Activated B cell treated with CpG ODN at 0.5 μM for 24 hours (primary cell): ENCODE measurements around the gene PCDH9. TPM values are rescaled to one million over a fixed set of nuclear protein-coding genes. Genes with fewer than 3 reads are reported as not detected.

Source experiments
- ATAC-seq: fragments of 200-7000 bp; cut with Tn5 transposase; one replicate; pipeline ENCODE4 v1.10.0; 2021; ENCODE audit warnings: low read depth, mild to moderate bottlenecking, moderate library complexity
- CTCF ChIA-PET: fragments of 350-600 bp; sonication (Branson Sonifier 250); formaldehyde crosslinking; loops from one replicate; lab custom pipeline; 2021; ENCODE audit warnings: antibody characterized with exemption; lab: Charles Lee
- POLR2A ChIA-PET: fragments of 350-600 bp; sonication (Branson Sonifier 250); formaldehyde crosslinking; loops from one replicate; lab custom pipeline; 2021; ENCODE audit warnings: antibody characterized with exemption; lab: Charles Lee
- DNase-seq: peaks from one replicate; pipeline ENCODE4 v3.0.0; 2022
- H3K27ac Mint-ChIP-seq: one replicate; pipeline ENCODE4 v1.8.0; 2020; ENCODE audit warnings: mixed read lengths
- H3K27me3 Mint-ChIP-seq: one replicate; pipeline ENCODE4 v1.8.0; 2021; ENCODE audit warnings: mixed read lengths
- H3K36me3 Mint-ChIP-seq: one replicate; pipeline ENCODE4 v1.8.0; 2021; ENCODE audit warnings: low read depth, mixed read lengths
- H3K4me1 Mint-ChIP-seq: one replicate; pipeline ENCODE4 v1.8.0; 2021; ENCODE audit warnings: mixed read lengths
- H3K4me3 Mint-ChIP-seq: one replicate; pipeline ENCODE4 v1.8.0; 2020; ENCODE audit warnings: mild to moderate bottlenecking, mixed read lengths
- H3K9me3 Mint-ChIP-seq: one replicate; pipeline ENCODE4 v1.8.0; 2020; ENCODE audit warnings: mixed read lengths
- intact Hi-C: fragments of 100-400 bp; cut with micrococcal nuclease; formaldehyde crosslinking; loops from one replicate; pipeline ENCODE4 v1.15.1; 2024
- total RNA-seq: library from RNA; stranded (reverse); gene quantifications from 2 replicates; pipeline ENCODE4 v1.2.3, GENCODE V29; 2022
- TF ChIP-seq, protein P1 (sequence below): fragments of 200-600 bp; IDR thresholded peaks from one replicate; pipeline ENCODE4 v1.8.0; 2022; ENCODE audit warnings: antibody characterized with exemption, mild to moderate bottlenecking

Gene PCDH9
- total RNA-seq, 1 donor from 2014 or later: 6.4 TPM

DNA sequence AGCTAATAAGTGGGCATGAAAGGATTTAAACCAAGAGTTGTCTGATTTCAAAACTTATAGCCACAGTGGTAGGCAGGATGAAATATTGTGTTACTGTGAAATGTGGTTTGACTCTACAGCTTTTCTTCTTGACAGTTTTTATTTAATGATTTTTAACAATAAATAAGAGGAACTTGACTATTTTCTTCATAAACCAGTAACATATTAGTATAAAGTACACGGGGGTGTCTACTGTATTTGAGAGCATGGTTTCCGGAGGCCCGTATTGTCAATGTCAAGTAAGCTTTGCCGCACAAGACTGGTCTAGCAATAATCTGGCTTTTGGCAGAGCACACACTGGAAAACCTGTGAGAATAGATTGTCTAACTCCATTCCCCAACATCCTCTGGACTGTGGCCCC, 894.5 kb downstream of the PCDH9 start:
- H3K36me3 Mint-ChIP-seq: no peaks in the 10 kb centered on the region
- DNase-seq (no peak), ATAC-seq (no peak)
- H3K27ac Mint-ChIP-seq: no peak overlapping the region
- CTCF ChIA-PET: no interaction called here
- TF ChIP-seq, protein P1, sequence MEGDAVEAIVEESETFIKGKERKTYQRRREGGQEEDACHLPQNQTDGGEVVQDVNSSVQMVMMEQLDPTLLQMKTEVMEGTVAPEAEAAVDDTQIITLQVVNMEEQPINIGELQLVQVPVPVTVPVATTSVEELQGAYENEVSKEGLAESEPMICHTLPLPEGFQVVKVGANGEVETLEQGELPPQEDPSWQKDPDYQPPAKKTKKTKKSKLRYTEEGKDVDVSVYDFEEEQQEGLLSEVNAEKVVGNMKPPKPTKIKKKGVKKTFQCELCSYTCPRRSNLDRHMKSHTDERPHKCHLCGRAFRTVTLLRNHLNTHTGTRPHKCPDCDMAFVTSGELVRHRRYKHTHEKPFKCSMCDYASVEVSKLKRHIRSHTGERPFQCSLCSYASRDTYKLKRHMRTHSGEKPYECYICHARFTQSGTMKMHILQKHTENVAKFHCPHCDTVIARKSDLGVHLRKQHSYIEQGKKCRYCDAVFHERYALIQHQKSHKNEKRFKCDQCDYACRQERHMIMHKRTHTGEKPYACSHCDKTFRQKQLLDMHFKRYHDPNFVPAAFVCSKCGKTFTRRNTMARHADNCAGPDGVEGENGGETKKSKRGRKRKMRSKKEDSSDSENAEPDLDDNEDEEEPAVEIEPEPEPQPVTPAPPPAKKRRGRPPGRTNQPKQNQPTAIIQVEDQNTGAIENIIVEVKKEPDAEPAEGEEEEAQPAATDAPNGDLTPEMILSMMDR: no peak
- POLR2A ChIA-PET: no interaction called here
- no peak overlapping the region for H3K4me3 Mint-ChIP-seq
- H3K4me1 Mint-ChIP-seq: no peaks in the 10 kb centered on the region
- H3K9me3 Mint-ChIP-seq: no peaks in the 10 kb centered on the region
- no peaks in the 10 kb centered on the region for H3K27me3 Mint-ChIP-seq
- intact Hi-C loops: no loop called here

DNA sequence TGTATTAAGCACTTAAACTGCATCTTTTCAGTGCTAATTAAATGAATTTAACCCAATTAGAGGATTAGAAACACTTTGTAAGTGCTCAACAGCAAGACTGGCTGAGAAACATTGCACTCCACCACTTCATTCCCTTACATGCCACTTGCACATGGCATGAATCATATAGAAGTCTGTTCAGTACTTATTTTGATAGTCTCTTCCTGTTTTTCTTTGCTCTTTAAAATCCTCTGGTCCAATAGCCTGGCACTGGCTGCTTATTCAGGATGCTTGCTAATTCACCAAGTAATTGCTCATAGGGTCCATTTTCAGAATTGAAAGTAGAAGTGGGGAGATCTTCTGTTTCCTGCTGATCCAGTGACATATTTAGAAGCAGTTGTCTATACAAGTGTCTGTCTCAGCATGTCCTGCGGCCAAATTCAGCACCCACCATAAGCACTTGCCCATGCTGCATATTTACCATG, 900.1 kb downstream of the PCDH9 start:
- TF ChIP-seq, protein P1: no peak
- DNase-seq (no peak), ATAC-seq (no peak)
- H3K27me3 Mint-ChIP-seq: no peaks in the 10 kb centered on the region
- H3K27ac Mint-ChIP-seq: no peak overlapping the region
- CTCF ChIA-PET: no interaction called here
- no peaks in the 10 kb centered on the region for H3K9me3 Mint-ChIP-seq
- POLR2A ChIA-PET: no interaction called here
- H3K36me3 Mint-ChIP-seq: no peaks in the 10 kb centered on the region
- peaks cover 4% of the 10 kb centered on the region for H3K4me1 Mint-ChIP-seq
- no peak overlapping the region for H3K4me3 Mint-ChIP-seq
- intact Hi-C loops: no loop called here

DNA sequence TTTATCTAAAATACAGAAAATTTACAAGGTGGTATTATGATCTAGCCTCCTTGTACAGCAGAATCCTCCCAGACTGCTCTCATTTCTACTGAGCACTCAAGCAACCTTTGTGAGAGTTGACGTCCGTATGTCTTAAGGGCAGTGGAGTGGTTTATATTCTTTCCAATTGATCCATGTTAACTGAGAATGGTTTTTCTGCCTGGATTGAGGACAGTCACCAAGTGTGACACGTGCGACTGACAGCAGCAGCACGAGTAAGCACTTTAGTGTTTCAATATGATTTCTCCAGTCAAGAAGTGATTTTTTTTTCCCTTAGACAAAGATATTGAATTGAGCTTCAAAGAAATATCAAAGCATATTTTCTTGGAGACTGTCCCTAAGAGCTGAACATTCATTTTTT, 901.7 kb downstream of the PCDH9 start:
- Mint-ChIP-seq H3K9me3 (no peaks in the 10 kb centered on the region), H3K4me1 (peaks cover 4% of the 10 kb centered on the region), H3K27ac (no peak overlapping the region), H3K4me3 (no peak overlapping the region), H3K36me3 (no peaks in the 10 kb centered on the region), H3K27me3 (no peaks in the 10 kb centered on the region)
- DNase-seq: no peak
- no peak for ATAC-seq
- TF ChIP-seq, protein P1: no peak
- ChIA-PET CTCF (no interaction called here), POLR2A (no interaction called here)
- intact Hi-C loops: no loop called here

DNA sequence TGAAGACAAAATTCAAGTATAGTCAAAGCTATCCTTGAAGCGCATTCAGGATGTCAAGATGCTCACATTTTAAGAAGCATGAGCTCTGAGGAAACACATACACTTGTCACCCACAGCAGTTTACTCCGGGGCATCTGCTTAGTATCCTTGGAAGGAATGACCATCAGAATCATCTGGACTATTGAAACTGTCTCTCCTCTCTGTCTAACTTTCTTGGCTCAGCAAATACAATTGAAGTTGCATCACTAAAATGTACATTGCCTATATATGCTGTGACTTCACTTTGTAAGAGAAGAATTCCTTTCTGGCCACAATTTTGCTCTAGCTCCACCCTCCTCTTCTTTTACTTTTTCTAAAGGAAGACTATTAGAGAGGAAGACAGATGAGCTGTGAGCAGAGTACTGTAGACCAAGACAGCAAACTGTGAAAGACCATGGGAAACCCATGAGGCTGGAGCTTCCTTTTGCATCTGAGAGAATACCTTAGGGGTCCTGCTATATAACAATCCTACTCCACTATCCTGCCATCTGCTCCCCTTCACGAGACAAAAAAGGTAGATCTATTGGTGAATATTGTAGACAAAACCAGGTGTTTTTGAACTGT, 906.3 kb downstream of the PCDH9 start:
- Mint-ChIP-seq H3K4me3 (no peak overlapping the region), H3K27me3 (no peaks in the 10 kb centered on the region), H3K27ac (no peak overlapping the region), H3K9me3 (no peaks in the 10 kb centered on the region), H3K36me3 (no peaks in the 10 kb centered on the region), H3K4me1 (no peaks in the 10 kb centered on the region)
- TF ChIP-seq, protein P1: no peak
- intact Hi-C loops: no loop called here
- ATAC-seq (no peak), DNase-seq (no peak)
- POLR2A ChIA-PET: no interaction called here
- CTCF ChIA-PET: no interaction called here

- no peak for ATAC-seq
- Mint-ChIP-seq H3K9me3 (no peaks in the 10 kb centered on the region), H3K36me3 (no peaks in the 10 kb centered on the region), H3K27ac (no peak overlapping the region), H3K4me1 (no peaks in the 10 kb centered on the region), H3K27me3 (no peaks in the 10 kb centered on the region), H3K4me3 (no peak overlapping the region)
- TF ChIP-seq, protein P1: no peak
- POLR2A ChIA-PET: no interaction called here
- CTCF ChIA-PET: no interaction called here
- intact Hi-C loops: no loop called here
- no peak for DNase-seq
Observed at GRCh38 chr13:66322936-66323335, 907.2 kb downstream of the PCDH9 start.
